Measurements from ENCODE around the gene LRRN2. TPM values are rescaled to one million over a fixed set of nuclear protein-coding genes. Genes with fewer than 3 reads are reported as not detected.

Gene LRRN2
- polyA plus RNA-seq, 1 donor from 2014 or later, result 3.3 TPM

GRCh38 chr1:204704794-204705492 is 19.4 kb upstream of the LRRN2 start:
- H3K27ac ChIP-seq (ENCODE audit: low read length), result no peak overlapping the region
- H4K20me1 ChIP-seq (ENCODE audit: insufficient read depth), result no peaks in the 10 kb centered on the region
- H2AFZ ChIP-seq (ENCODE audit: low read depth, low read length), result no peak overlapping the region
- no peaks in the 10 kb centered on the region for H3K79me2 ChIP-seq (replicated peaks; ENCODE audit: insufficient read depth, low read length)
- no peaks in the 10 kb centered on the region for H3K27me3 ChIP-seq (ENCODE audit: insufficient read depth, low read depth, low read length)
- no peaks in the 10 kb centered on the region for H3K9me2 ChIP-seq (ENCODE audit: insufficient read depth, low read length)
- H3F3A ChIP-seq (ENCODE audit: insufficient read depth, low read length, poor library complexity, severe bottlenecking), result peaks cover 3% of the 10 kb centered on the region
- H3K4me3 ChIP-seq (ENCODE audit: low read length), result no peak overlapping the region
- no peaks in the 10 kb centered on the region for H3K9me3 ChIP-seq (ENCODE audit: low read length)
- H3K9ac ChIP-seq (ENCODE audit: low read length), result no peak overlapping the region
- H3K4me2 ChIP-seq (ENCODE audit: low read length), result no peak overlapping the region
- no peaks in the 10 kb centered on the region for H3K36me3 ChIP-seq (ENCODE audit: insufficient read depth, low read length)
- TF ChIP-seq EP300 (conservative IDR thresholded peaks at IDR 0.05; ENCODE audit: poor library complexity, severe bottlenecking) (no peak), SMC3 (conservative IDR thresholded peaks at IDR 0.05; ENCODE audit: poor library complexity) (no peak), MXI1 (conservative IDR thresholded peaks at IDR 0.05; ENCODE audit: poor library complexity, severe bottlenecking) (no peak), TAF1 (IDR thresholded peaks at IDR 0.05; ENCODE audit: low read depth) (no peak), RAD21 (conservative IDR thresholded peaks at IDR 0.05) (no peak), POLR2AphosphoS5 (IDR thresholded peaks at IDR 0.05) (no peak), EZH2 (IDR thresholded peaks at IDR 0.05; ENCODE audit: borderline replicate concordance, insufficient read depth, low read length, poor library complexity, severe bottlenecking) (no peak)
- TF ChIP-seq, protein P1, sequence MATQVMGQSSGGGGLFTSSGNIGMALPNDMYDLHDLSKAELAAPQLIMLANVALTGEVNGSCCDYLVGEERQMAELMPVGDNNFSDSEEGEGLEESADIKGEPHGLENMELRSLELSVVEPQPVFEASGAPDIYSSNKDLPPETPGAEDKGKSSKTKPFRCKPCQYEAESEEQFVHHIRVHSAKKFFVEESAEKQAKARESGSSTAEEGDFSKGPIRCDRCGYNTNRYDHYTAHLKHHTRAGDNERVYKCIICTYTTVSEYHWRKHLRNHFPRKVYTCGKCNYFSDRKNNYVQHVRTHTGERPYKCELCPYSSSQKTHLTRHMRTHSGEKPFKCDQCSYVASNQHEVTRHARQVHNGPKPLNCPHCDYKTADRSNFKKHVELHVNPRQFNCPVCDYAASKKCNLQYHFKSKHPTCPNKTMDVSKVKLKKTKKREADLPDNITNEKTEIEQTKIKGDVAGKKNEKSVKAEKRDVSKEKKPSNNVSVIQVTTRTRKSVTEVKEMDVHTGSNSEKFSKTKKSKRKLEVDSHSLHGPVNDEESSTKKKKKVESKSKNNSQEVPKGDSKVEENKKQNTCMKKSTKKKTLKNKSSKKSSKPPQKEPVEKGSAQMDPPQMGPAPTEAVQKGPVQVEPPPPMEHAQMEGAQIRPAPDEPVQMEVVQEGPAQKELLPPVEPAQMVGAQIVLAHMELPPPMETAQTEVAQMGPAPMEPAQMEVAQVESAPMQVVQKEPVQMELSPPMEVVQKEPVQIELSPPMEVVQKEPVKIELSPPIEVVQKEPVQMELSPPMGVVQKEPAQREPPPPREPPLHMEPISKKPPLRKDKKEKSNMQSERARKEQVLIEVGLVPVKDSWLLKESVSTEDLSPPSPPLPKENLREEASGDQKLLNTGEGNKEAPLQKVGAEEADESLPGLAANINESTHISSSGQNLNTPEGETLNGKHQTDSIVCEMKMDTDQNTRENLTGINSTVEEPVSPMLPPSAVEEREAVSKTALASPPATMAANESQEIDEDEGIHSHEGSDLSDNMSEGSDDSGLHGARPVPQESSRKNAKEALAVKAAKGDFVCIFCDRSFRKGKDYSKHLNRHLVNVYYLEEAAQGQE (IDR thresholded peaks at IDR 0.05; ENCODE audit: borderline replicate concordance), result no peak
- TF ChIP-seq, protein P2, sequence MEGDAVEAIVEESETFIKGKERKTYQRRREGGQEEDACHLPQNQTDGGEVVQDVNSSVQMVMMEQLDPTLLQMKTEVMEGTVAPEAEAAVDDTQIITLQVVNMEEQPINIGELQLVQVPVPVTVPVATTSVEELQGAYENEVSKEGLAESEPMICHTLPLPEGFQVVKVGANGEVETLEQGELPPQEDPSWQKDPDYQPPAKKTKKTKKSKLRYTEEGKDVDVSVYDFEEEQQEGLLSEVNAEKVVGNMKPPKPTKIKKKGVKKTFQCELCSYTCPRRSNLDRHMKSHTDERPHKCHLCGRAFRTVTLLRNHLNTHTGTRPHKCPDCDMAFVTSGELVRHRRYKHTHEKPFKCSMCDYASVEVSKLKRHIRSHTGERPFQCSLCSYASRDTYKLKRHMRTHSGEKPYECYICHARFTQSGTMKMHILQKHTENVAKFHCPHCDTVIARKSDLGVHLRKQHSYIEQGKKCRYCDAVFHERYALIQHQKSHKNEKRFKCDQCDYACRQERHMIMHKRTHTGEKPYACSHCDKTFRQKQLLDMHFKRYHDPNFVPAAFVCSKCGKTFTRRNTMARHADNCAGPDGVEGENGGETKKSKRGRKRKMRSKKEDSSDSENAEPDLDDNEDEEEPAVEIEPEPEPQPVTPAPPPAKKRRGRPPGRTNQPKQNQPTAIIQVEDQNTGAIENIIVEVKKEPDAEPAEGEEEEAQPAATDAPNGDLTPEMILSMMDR (IDR thresholded peaks at IDR 0.05; ENCODE audit: poor library complexity, severe bottlenecking), result no peak

GRCh38 chr1:204703826-204704612 is 18.5 kb upstream of the LRRN2 start:
- no peak for TF ChIP-seq EZH2 (IDR thresholded peaks at IDR 0.05; ENCODE audit: borderline replicate concordance, insufficient read depth, low read length, poor library complexity, severe bottlenecking)
- TF ChIP-seq MXI1 (conservative IDR thresholded peaks at IDR 0.05; ENCODE audit: poor library complexity, severe bottlenecking), result no peak
- no peak for TF ChIP-seq RAD21 (conservative IDR thresholded peaks at IDR 0.05)
- TF ChIP-seq TAF1 (IDR thresholded peaks at IDR 0.05; ENCODE audit: low read depth), result no peak
- TF ChIP-seq EP300 (conservative IDR thresholded peaks at IDR 0.05; ENCODE audit: poor library complexity, severe bottlenecking), result no peak
- TF ChIP-seq POLR2AphosphoS5 (IDR thresholded peaks at IDR 0.05), result no peak
- TF ChIP-seq, protein P1 (IDR thresholded peaks at IDR 0.05; ENCODE audit: borderline replicate concordance), result no peak
- TF ChIP-seq SMC3 (conservative IDR thresholded peaks at IDR 0.05; ENCODE audit: poor library complexity), result no peak
- TF ChIP-seq, protein P2 (IDR thresholded peaks at IDR 0.05; ENCODE audit: poor library complexity, severe bottlenecking), result no peak
- Histone ChIP-seq H3K27ac (ENCODE audit: low read length) (no peak overlapping the region), H3K9me3 (ENCODE audit: low read length) (no peaks in the 10 kb centered on the region)

More at GRCh38 chr1:204703826-204704612, 18.5 kb upstream of the LRRN2 start:
- H3K36me3 ChIP-seq (ENCODE audit: insufficient read depth, low read length), result no peaks in the 10 kb centered on the region
- H3K4me3 ChIP-seq (ENCODE audit: low read length), result no peak overlapping the region
- H4K20me1 ChIP-seq (ENCODE audit: insufficient read depth), result no peaks in the 10 kb centered on the region
- no peaks in the 10 kb centered on the region for H3K9me2 ChIP-seq (ENCODE audit: insufficient read depth, low read length)
- no peak overlapping the region for H3K9ac ChIP-seq (ENCODE audit: low read length)
- H3K4me2 ChIP-seq (ENCODE audit: low read length), result no peak overlapping the region
- no peaks in the 10 kb centered on the region for H3K79me2 ChIP-seq (replicated peaks; ENCODE audit: insufficient read depth, low read length)
- H3F3A ChIP-seq (ENCODE audit: insufficient read depth, low read length, poor library complexity, severe bottlenecking), result peaks cover 3% of the 10 kb centered on the region
- no peak overlapping the region for H2AFZ ChIP-seq (ENCODE audit: low read depth, low read length)
- no peaks in the 10 kb centered on the region for H3K27me3 ChIP-seq (ENCODE audit: insufficient read depth, low read depth, low read length)
